GM18870 (cell line): Measurements from ENCODE around the gene ZBTB7B.

Source experiments
- ATAC-seq: cut with Tn5 transposase; IDR thresholded peaks from one replicate; pipeline ENCODE4 v1.9.1; 2021; ENCODE audit warnings: moderate library complexity; ENCODE audit not compliant: unreplicated experiment

The ZBTB7B gene

GRCh38 chr1:155052439-155053395, 50.1 kb downstream of the ZBTB7B start:
- no peak for ATAC-seq

GRCh38 chr1:155053531-155054105, 51.0 kb downstream of the ZBTB7B start:
- ATAC-seq = no peak

- no peak for ATAC-seq
Observed at GRCh38 chr1:155057104-155057503, 54.5 kb downstream of the ZBTB7B start.

GRCh38 chr1:155057788-155058211, 55.2 kb downstream of the ZBTB7B start:
- ATAC-seq = no peak

- no peak for ATAC-seq
Observed at GRCh38 chr1:155060736-155061135, 58.1 kb downstream of the ZBTB7B start.

GRCh38 chr1:155061381-155062150, 59.0 kb downstream of the ZBTB7B start:
- no peak for ATAC-seq

- no peak for ATAC-seq
Observed at GRCh38 chr1:155062151-155062686, 59.6 kb downstream of the ZBTB7B start.

- ATAC-seq = no peak
Observed at GRCh38 chr1:155062702-155063411, 60.3 kb downstream of the ZBTB7B start.

- peak; percentile 56 for ATAC-seq
Observed at GRCh38 chr1:155063550-155064110, 61.0 kb downstream of the ZBTB7B start, which contains the start of gene EFNA4. Gene EFNA4, plus strand, starts transcription at chr1:155063740. Its CDS starts 84 bp downstream, at chr1:155063824.

GRCh38 chr1:155064111-155064831, 61.7 kb downstream of the ZBTB7B start:
- no peak for ATAC-seq

GRCh38 chr1:155064832-155065429, 62.3 kb downstream of the ZBTB7B start:
- no peak for ATAC-seq

- ATAC-seq = no peak
Observed at GRCh38 chr1:155066777-155067176, 64.2 kb downstream of the ZBTB7B start.
